B cell (primary cell): ENCODE results near the gene ANKRD44. TPM values are rescaled to one million over a fixed set of nuclear protein-coding genes. Genes with fewer than 3 reads are reported as not detected.

Source experiments
- ATAC-seq: fragments of 200-7000 bp; cut with Tn5 transposase; one replicate; pipeline ENCODE4 v1.10.0; 2021; ENCODE audit warnings: low read depth, mild to moderate bottlenecking, moderate number of reproducible peaks, moderate library complexity
- CTCF ChIA-PET: fragments of 350-600 bp; sonication (Branson Sonifier 250); formaldehyde crosslinking; loops from one replicate; lab custom pipeline; 2021; ENCODE audit warnings: antibody characterized with exemption, inconsistent platforms; lab: Charles Lee
- POLR2A ChIA-PET: fragments of 350-600 bp; sonication (Branson Sonifier 250); formaldehyde crosslinking; loops from one replicate; lab custom pipeline; 2021; ENCODE audit warnings: antibody characterized with exemption; lab: Charles Lee
- DNase-seq: peaks from one replicate; pipeline ENCODE4 v3.0.0; 2013
- H2AFZ ChIP-seq: 2 replicates; pipeline ENCODE4 v1.6.1; 2012; ENCODE audit warnings: mild to moderate bottlenecking, low read depth, low read length; ENCODE audit not compliant: insufficient read depth, poor library complexity, severe bottlenecking
- H3K27ac ChIP-seq, 2 donors: 1 replicate in 1 of 2; 2 replicates in 1 of 2; pipeline ENCODE4 v1.5.1; 2012 to 2013; ENCODE audit warnings: low read length in 2 of 2, mild to moderate bottlenecking in 2 of 2, moderate library complexity in 1 of 2
- H3K27me3 ChIP-seq, 4 experiments: fragments of 200-600 bp in 1 of 4; sonication (generic) in 1 of 4; replicated peaks in 1 of 4; 1 replicate in 2 of 4; 2 replicates in 2 of 4; pipeline versions ENCODE4 v1.6.1 to v1.7.0; 2013 to 2016; ENCODE audit warnings: low read length in 3 of 4, mild to moderate bottlenecking in 2 of 4, mixed read lengths in 1 of 4, moderate library complexity in 1 of 4; ENCODE audit not compliant: insufficient read depth in 4 of 4, control insufficient read depth in 3 of 4; ENCODE audit errors: control extremely low read depth in 1 of 4
- H3K36me3 ChIP-seq, 2 experiments: replicated peaks in 1 of 2; 1 replicate in 1 of 2; 2 replicates in 1 of 2; pipeline versions ENCODE4 v1.6.1 to v1.7.1; 2013; ENCODE audit warnings: low read length in 1 of 2; ENCODE audit not compliant: insufficient read depth in 2 of 2, control insufficient read depth in 1 of 2; ENCODE audit errors: control extremely low read depth in 1 of 2, extremely low read depth in 1 of 2
- H3K4me1 ChIP-seq, 2 donors: fragments of 200-600 bp in 1 of 2; sonication (generic) in 1 of 2; 1 replicate in 1 of 2; 2 replicates in 1 of 2; pipeline versions ENCODE4 v1.5.1 to v1.6.1; 2013 to 2017; ENCODE audit warnings: low read length in 2 of 2; ENCODE audit not compliant: control insufficient read depth in 2 of 2, insufficient read depth in 2 of 2
- H3K4me2 ChIP-seq: replicated peaks from 2 replicates; pipeline ENCODE3; 2012; ENCODE audit warnings: mild to moderate bottlenecking, low read depth, low read length; ENCODE audit not compliant: poor library complexity, severe bottlenecking
- H3K4me3 ChIP-seq, 5 experiments: fragments of 200-600 bp in 1 of 5; sonication (generic) in 1 of 5; 1 replicate in 3 of 5; 2 replicates in 2 of 5; pipeline versions ENCODE4 v1.5.1 to v1.7.0; 2011 to 2016; ENCODE audit warnings: low read length in 4 of 5, mild to moderate bottlenecking in 4 of 5, low read depth in 2 of 5, control low read depth in 1 of 5, moderate library complexity in 1 of 5; ENCODE audit not compliant: insufficient read depth in 1 of 5; ENCODE audit errors: control extremely low read depth in 1 of 5, extremely low read depth in 1 of 5
- H3K79me2 ChIP-seq: fragments of 200-600 bp; sonication (generic); one replicate; pipeline ENCODE4 v1.6.0; 2016; ENCODE audit warnings: low read length; ENCODE audit not compliant: control insufficient read depth, insufficient read depth
- H3K9ac ChIP-seq: fragments of 200-600 bp; sonication (generic); 2 replicates; pipeline ENCODE4 v1.6.1; 2017; ENCODE audit warnings: mild to moderate bottlenecking, low read length, moderate library complexity
- H3K9me3 ChIP-seq, 3 donors: one replicate each; pipeline versions ENCODE4 v1.6.1 to v1.7.1; 2013; ENCODE audit warnings: low read length in 2 of 3; ENCODE audit not compliant: control insufficient read depth in 2 of 3, insufficient read depth in 1 of 3; ENCODE audit errors: control extremely low read depth in 1 of 3
- H4K20me1 ChIP-seq: 2 replicates; pipeline ENCODE4 v1.6.0; 2012; ENCODE audit warnings: mild to moderate bottlenecking, low read length; ENCODE audit not compliant: insufficient read depth, control insufficient read depth, poor library complexity, severe bottlenecking
- H3K27ac Mint-ChIP-seq: one replicate; pipeline ENCODE4 v1.8.0; 2021; ENCODE audit warnings: mixed read lengths
- H3K27me3 Mint-ChIP-seq: one replicate; pipeline ENCODE4 v1.8.0; 2021; ENCODE audit warnings: mixed read lengths
- H3K4me1 Mint-ChIP-seq: one replicate; pipeline ENCODE4 v1.8.0; 2021; ENCODE audit warnings: mixed read lengths
- H3K4me3 Mint-ChIP-seq: one replicate; pipeline ENCODE4 v1.8.0; 2021; ENCODE audit warnings: mixed read lengths
- H3K9me3 Mint-ChIP-seq: one replicate; pipeline ENCODE4 v1.8.0; 2022; ENCODE audit warnings: mixed read lengths; ENCODE audit not compliant: insufficient read depth
- CTCF ChIP-seq: fragments of 200-600 bp; IDR thresholded peaks from one replicate; pipeline ENCODE4 v1.8.0; 2022; ENCODE audit warnings: antibody characterized with exemption, mild to moderate bottlenecking
- EZH2 ChIP-seq: IDR thresholded peaks from 2 replicates; pipeline ENCODE4 v1.6.1; 2012; ENCODE audit warnings: borderline replicate concordance, low read depth, mild to moderate bottlenecking, moderate library complexity, low read length; ENCODE audit not compliant: insufficient read depth, poor library complexity, severe bottlenecking
- WGBS: methylation state at CpG from one replicate; pipeline ENCODE4 v1.1.5; 2013; ENCODE audit warnings: missing lambda C conversion rate; ENCODE audit not compliant: insufficient coverage; 5-methylcytosine and 5-hydroxymethylcytosine counted together
- intact Hi-C: fragments of 100-400 bp; cut with micrococcal nuclease; formaldehyde crosslinking; loops from one replicate; pipeline ENCODE4 v1.10.0; 2022
- polyA plus RNA-seq: library from polyadenylated mRNA; depleted of rRNA; stranded (reverse); fragments of >200 nt; gene quantifications from 2 replicates; pipeline ENCODE4 v1.2.3, GENCODE V29; 2012
- total RNA-seq, 2 donors: library from RNA; stranded (reverse); fragments of 120-200 nt in 1 of 2; gene quantifications; 1 replicate in 1 of 2; 2 replicates in 1 of 2; pipeline versions ENCODE4 v1.2.3 to v1.2.4, GENCODE V29; 2013 to 2022

ANKRD44 gene
- total and polyA plus RNA-seq, 2 donors (not counting 1 experiment from before 2014, with no cell fraction given) = 92.6 to 457 TPM

- Histone ChIP-seq H3K36me3 (no peaks in the 10 kb centered on the region), H2AFZ (no peak overlapping the region), H3K4me1 (no peaks in the 10 kb centered on the region), H3K27me3 (no peaks in the 10 kb centered on the region), H3K79me2 (no peaks in the 10 kb centered on the region), H3K4me3 (no peak overlapping the region), H3K27ac (no peak overlapping the region), H3K9ac (no peak overlapping the region), H3K9me3 (no peaks in the 10 kb centered on the region), H4K20me1 (no peaks in the 10 kb centered on the region), H3K4me2 (no peak overlapping the region)
- no peak for DNase-seq
- Mint-ChIP-seq H3K27ac (no peak overlapping the region), H3K4me1 (no peaks in the 10 kb centered on the region), H3K27me3 (no peaks in the 10 kb centered on the region), H3K4me3 (no peak overlapping the region), H3K9me3 (no peaks in the 10 kb centered on the region)
- WGBS = no CpG with 5 or more reads among the region's 1 CpG
- TF ChIP-seq CTCF = no peak
- no peak for TF ChIP-seq EZH2
- intact Hi-C loops = no loop called here
- ATAC-seq = no peak
- ChIA-PET CTCF (no interaction called here), POLR2A (no interaction called here)
Observed at GRCh38 chr2:196968516-196968915, 342.1 kb downstream of the ANKRD44 start.

- Histone ChIP-seq H3K4me3 (no peak overlapping the region), H3K36me3 (no peaks in the 10 kb centered on the region), H2AFZ (no peak overlapping the region), H3K27me3 (no peaks in the 10 kb centered on the region), H4K20me1 (no peaks in the 10 kb centered on the region), H3K9ac (no peak overlapping the region), H3K27ac (no peak overlapping the region), H3K4me1 (no peaks in the 10 kb centered on the region), H3K4me2 (no peak overlapping the region), H3K79me2 (no peaks in the 10 kb centered on the region), H3K9me3 (no peaks in the 10 kb centered on the region)
- intact Hi-C loops = no loop called here
- POLR2A ChIA-PET = interaction anchor here (0.6 kb wide), 1 partner anchor 43 kb away, joined by 3 read pairs; no protein-coding TSS in a partner anchor
- H3K27ac Mint-ChIP-seq = no peak overlapping the region
- H3K27me3 Mint-ChIP-seq = no peaks in the 10 kb centered on the region
- H3K4me1 Mint-ChIP-seq = no peaks in the 10 kb centered on the region
- H3K4me3 Mint-ChIP-seq = no peak overlapping the region
- CTCF ChIA-PET = no interaction called here
- 100% methylated on average over 1 of the region's 3 CpGs for WGBS
- H3K9me3 Mint-ChIP-seq = no peaks in the 10 kb centered on the region
- ATAC-seq (no peak), DNase-seq (no peak)
- no peak for TF ChIP-seq CTCF
- TF ChIP-seq EZH2 = no peak
Observed at GRCh38 chr2:196967775-196968174, 342.8 kb downstream of the ANKRD44 start.
